HG03442 (cell line): ENCODE data around the gene RNPEPL1.

Source experiments
- ATAC-seq: cut with Tn5 transposase; IDR thresholded peaks from one replicate; pipeline ENCODE4 v1.9.1; 2021; ENCODE audit warnings: mild to moderate bottlenecking, moderate library complexity; ENCODE audit not compliant: unreplicated experiment

The RNPEPL1 gene

GRCh38 chr2:240588669-240589068, 20.4 kb downstream of the RNPEPL1 start:
- ATAC-seq = no peak

DNA sequence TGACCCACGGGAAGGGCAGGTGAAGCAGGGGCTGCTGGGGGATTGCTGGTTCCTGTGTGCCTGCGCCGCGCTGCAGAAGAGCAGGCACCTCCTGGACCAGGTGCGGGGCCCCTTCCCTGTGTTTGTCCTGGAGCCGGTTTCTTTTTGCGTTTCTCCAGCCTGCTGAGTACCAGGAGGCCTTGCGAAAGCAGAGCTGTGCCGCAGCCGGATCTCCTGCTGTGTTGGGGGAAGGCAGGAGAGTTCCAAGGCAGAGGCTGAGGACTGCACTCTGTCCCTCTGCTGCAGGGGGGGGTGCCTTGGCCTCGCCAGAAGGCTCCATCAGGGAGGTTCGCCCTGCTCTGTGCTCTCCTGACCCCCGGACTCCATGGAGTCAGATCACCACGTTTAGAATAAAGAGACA, 21.1 kb downstream of the RNPEPL1 start:
- ATAC-seq = no peak

DNA sequence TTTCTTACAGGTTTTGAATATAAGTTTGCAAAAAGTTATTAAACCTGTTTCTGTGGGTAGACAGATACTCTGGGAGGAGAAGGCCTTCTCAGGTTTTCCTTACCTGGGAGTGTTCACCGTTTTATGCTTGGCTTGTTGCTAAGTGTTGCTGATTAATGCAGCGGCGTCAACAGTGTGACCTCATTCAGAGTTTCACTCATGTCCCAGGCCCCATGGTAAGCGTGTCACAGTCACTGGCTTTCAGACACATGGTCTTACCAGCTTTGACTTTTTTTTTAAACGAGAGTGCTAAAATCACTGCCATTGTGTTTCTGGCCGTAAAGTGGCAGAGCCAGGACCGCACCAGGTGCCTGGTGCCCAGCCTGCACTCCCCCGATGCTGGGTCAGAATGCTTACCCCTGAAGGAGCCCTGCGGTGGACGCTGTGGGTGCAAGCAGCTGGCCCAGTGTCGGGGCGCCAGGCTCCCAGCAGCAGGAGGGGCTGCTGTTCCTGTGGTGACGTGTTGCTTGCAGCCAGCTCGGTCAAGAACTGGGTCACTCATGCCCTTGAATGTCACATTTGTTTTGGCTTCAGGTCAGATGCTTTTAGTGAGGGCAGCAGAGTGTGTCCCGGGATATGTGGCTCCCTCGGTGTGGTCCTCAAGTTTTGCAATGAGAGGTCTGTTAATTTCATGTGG, 21.7 kb downstream of the RNPEPL1 start:
- ATAC-seq = no peak

GRCh38 chr2:240590681-240591111, 22.4 kb downstream of the RNPEPL1 start:
- no peak for ATAC-seq

DNA sequence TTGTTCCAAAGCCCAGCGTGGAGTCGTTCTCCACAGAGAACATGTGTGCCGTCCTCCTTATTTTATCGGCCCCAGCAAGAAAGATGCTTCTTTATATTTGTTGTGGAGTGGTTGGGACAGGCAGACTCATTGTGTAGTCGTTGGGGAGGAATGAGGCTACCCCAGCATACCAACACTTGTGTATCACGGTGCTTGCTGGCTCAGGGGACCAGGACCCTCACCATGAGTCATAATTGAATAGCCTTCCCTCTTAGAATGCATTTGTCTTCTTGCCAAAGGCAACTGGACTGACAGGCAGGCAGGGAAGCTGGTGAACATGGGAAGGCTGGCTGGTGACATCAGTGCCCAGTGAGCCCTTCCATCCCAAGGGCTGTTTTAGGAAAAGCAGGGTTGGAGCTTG, 22.9 kb downstream of the RNPEPL1 start:
- no peak for ATAC-seq

GRCh38 chr2:240591784-240592183, 23.5 kb downstream of the RNPEPL1 start:
- ATAC-seq = no peak

DNA sequence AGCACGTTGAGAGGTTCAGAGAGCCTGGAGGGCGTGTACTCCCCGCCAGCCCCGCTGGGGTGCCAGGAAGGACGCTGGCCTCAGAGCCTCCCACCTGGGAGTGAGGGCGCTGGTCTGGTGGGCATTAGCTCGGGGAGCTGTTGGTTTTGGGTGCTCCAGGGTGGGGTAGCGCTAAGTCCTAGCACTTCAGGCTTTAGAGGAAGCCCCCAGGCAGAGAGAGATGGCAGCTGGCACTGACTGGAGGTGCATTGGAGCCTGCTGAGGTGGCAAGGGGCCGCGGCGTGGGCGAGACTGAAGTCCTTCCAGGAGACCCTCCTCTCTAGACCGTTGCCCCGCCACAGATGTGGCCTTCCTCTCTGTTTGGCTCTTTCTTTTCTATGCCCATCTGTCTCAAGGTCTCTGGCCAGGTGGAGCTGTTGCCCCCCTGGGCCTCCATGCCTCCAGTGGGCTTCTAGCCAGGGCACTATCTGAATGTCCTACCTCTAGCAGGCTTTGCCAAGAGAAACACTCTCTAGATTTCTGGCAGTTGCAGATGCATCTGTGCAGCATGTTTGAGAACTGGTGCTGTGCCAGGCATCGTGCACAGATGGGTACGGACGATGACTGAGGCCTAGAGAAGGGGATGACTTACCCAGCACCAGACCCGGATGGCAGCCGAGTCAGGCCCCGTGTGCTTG, 24.9 kb downstream of the RNPEPL1 start:
- no peak for ATAC-seq

DNA sequence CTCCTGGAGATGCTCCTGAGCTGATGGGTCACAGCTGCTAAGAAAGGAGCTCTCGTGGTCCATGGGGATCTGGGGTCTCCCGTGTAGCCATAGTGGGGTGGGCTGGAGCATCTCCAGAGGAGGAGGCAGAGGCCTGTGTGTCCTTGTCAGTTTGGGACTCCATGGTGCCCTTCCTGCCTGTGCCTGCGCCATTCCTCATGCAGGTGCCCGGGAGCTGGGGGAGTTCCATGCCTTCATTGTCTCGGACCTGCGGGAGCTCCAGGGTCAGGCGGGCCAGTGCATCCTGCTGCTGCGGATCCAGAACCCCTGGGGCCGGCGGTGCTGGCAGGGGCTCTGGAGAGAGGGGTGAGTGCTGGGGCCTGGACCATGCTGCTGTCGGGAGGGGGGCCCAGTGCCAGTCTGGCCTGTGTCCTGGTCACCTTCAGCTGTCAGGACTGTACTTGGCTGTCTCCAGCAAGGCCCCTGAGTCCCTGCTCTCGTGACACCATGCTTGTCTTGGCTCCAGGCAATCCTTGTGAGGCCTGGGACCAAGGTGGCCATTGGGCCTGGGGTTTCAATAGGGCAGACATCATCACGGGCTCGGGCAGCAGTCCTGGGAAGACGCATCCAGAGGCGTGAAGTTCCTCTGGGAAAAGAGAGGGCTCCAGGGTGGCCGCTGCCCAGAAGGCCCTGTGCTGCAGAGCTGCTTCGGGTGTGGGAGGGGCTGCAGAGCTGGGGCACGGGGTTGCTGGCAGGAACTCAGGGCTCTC, 25.6 kb downstream of the RNPEPL1 start:
- ATAC-seq = no peak

DNA sequence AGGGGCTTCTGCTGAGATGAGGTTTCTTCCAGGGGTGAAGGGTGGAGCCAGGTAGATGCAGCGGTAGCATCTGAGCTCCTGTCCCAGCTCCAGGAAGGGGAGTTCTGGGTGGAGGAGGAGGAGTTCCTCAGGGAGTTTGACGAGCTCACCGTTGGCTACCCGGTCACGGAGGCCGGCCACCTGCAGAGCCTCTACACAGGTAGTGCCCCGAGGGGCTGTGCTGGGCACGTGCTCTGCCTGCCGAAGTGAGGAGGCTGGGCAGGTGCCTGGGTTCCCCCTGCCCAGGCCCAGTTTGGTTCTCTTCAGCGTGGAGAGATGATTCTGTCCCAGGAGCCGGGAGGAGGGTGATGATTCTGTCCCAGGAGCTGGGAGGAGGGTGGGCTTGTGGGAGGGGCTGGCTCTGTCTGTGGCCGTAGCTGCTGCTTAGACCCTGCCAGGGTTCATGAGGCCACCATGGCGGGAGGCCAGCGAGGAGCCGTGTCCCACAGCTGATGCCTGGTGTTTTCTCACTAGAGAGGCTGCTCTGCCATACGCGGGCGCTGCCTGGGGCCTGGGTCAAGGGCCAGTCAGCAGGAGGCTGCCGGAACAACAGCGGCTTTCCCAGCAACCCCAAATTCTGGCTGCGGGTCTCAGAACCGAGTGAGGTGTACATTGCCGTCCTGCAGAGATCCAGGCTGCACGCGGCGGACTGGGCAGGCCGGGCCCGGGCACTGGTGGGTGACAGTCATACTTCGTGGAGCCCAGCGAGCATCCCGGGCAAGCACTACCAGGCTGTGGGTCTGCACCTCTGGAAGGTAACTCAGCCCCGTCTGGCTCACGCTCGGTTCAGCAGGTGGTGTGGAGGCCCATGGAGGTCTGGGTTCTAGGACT, 26.5 kb downstream of the RNPEPL1 start:
- no peak for ATAC-seq

DNA sequence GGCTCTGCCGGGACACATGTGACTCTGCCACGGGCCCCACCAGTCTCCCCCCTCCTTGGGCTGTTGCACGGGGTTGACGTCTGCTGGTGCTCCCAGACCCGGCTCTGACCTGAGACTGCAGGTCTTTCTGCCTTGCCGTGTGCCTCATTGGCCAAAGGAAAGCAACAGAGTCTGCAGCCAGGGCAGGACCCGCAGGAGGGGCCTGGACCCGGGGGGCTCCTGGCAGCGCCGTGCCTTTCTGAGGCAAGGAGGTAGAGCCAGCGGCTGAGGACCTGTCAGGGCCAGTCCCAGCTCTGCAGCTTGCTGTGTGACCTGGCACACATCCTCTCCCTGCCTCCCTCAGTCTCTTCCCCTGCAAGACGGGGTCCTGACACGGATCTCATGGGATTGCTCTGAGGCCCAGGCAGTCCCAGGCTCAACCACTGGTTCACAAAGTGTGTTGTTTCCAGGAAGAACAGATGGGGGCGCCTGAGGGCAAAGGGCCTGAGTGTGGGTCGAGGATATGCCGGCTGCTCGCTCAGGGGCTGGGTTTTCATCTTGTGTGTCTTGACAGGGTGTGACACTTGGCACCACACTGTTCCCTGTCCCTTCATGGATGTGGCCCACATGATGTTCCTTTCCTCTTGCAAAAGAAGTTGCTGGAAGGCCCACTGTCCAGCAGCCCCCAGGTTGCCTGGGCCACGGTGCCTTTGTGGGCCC, 27.2 kb downstream of the RNPEPL1 start:
- ATAC-seq = no peak

GRCh38 chr2:240596080-240596460, 27.8 kb downstream of the RNPEPL1 start:
- no peak for ATAC-seq

DNA sequence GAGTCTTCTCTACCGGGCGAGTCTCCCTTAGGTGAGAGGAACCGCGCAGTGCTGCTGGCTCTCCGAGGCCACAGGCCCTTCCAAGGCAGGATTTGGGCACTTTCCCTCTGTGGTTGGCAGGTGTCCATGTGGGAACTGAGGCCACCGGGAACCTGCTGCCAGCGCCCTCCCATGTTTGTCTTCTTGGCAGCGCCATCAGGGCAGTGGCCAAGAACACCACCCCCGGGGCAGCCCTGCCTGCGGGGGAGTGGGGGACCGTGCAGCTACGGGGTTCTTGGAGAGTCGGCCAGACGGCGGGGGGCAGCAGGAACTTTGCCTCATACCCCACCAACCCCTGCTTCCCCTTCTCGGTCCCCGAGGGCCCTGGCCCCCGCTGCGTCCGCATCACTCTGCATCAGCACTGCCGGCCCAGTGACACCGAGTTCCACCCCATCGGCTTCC, 28.2 kb downstream of the RNPEPL1 start:
- ATAC-seq = no peak

DNA sequence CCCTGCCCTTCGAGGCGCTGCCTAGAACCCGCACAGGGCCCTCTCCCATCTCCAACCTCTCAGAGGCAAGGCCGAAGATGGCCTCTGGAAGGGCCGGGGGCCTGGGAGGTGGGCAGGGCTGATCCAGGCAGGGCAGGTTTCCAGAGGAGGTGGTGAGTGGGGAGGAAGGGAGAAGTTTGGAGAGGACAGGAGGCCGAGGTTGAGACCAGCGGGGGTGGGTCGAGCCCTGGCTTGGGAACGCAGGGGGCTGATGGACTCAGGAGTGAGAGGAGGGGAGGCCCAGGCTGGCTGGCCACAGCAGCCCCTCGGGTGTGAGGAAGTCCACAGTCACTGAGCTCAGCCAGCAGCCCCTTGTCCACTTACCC, 28.8 kb downstream of the RNPEPL1 start:
- ATAC-seq = no peak

DNA sequence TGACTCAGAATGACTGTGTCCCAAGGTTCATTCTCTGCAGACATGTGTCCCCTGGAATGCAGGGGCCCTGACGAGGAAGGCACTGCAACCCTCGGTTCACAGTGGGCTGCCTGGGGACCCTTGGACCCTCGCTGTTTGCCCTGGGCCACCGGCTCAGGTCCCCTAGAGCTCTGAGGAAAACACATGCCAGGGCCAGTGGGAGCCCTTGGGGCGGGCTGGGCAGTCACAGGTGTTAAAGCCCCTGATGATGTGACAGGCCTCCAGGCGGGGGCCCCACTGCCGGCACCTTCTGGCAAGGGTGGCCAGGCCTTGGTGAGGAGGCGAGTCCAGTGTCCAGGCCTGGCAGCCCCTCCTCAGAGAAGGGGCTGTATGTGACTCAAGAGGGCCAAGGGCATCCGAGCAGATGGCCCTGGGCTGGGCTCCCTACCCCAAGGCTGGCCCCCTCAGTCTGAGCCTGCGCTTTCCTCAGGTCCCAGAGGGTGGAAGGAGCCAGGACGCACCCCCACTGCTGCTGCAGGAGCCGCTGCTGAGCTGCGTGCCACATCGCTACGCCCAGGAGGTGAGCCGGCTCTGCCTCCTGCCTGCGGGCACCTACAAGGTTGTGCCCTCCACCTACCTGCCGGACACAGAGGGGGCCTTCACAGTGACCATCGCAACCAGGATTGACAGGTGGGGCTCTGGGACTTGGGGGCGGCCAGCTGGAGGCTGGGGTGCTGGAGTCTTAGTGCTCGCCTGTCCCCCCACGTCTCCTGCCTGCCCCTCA, 29.3 kb downstream of the RNPEPL1 start:
- ATAC-seq = no peak

DNA sequence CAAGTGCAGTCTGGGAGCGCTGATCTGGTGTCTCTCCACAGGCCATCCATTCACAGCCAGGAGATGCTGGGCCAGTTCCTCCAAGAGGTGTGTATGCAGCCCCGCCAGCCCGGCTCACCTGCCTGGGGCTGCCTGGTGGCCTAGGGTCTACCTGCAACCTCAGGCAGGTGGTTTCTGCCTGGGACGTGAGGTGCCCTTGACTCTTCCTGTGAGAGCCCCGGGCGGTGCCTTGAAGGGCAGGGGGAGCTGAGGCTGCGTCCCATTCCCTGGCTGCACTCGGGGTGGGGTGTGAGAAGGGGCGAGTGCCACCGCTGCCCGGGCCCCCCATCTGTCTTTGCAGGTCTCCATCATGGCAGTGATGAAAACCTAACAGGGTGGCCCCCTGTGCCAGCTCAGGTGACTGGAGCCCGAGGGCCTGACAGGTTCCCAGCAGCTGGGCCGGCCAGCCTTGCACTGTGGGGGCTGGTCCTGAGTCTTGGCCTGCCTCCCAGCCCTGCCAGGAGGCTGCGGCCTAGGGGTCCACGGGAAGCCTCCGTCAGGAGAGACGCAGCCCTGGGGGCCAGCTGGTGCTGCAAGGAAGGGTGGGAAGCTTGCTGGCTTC, 30.1 kb downstream of the RNPEPL1 start:
- ATAC-seq = no peak

DNA sequence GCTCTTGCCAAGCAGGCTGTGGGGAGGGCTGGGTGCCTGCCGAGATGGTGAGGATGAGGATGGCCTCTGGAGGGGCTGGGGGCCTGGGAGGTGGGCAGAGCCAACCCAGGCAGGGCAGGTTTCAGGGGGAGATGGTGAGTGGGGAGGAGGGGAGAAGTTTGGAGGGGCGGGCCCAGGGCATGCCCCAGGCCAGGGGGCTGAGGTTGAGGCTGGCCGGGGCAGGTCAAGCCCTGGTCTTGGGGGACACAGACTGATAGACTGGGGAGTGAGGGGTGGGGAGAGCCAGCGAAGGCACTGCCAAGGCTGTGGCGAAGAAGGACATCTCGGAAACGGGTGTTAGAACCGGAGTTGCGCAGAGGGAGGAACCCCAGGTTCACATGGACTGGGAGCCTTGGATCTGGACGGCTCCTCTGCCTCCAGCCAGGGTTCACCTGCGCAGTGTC, 30.9 kb downstream of the RNPEPL1 start:
- no peak for ATAC-seq

GRCh38 chr2:240600451-240600961, 32.2 kb downstream of the RNPEPL1 start:
- no peak for ATAC-seq

GRCh38 chr2:240601061-240601830, 33.0 kb downstream of the RNPEPL1 start:
- ATAC-seq = no peak
